Ishikawa (cell line): Measurements from ENCODE around the gene ZNF219.

Source experiments
- CEBPB ChIP-seq: IDR thresholded peaks from 2 replicates; pipeline ENCODE4 v1.6.1; 2012
- CREB1 ChIP-seq: IDR thresholded peaks from 2 replicates; pipeline ENCODE4 v1.6.1; 2012; ENCODE audit warnings: low read depth
- EGR1 ChIP-seq: IDR thresholded peaks from 2 replicates; pipeline ENCODE4 v1.6.1; 2012
- EP300 ChIP-seq: IDR thresholded peaks from 2 replicates; pipeline ENCODE4 v1.6.1; 2012; ENCODE audit warnings: borderline replicate concordance
- NFIC ChIP-seq: IDR thresholded peaks from 2 replicates; pipeline ENCODE4 v1.6.1; 2012
- YY1 ChIP-seq: IDR thresholded peaks from 2 replicates; pipeline ENCODE4 v1.6.1; 2012; ENCODE audit warnings: low read depth
- TF ChIP-seq, protein P1 (sequence below): IDR thresholded peaks from 2 replicates; pipeline ENCODE4 v1.6.1; 2012
- TF ChIP-seq, protein P2 (sequence below): IDR thresholded peaks from 2 replicates; pipeline ENCODE4 v1.6.1; 2012
- TF ChIP-seq, protein P3 (sequence below): IDR thresholded peaks from 2 replicates; pipeline ENCODE4 v1.6.1; 2012; ENCODE audit warnings: low read depth, mild to moderate bottlenecking

The ZNF219 gene

DNA sequence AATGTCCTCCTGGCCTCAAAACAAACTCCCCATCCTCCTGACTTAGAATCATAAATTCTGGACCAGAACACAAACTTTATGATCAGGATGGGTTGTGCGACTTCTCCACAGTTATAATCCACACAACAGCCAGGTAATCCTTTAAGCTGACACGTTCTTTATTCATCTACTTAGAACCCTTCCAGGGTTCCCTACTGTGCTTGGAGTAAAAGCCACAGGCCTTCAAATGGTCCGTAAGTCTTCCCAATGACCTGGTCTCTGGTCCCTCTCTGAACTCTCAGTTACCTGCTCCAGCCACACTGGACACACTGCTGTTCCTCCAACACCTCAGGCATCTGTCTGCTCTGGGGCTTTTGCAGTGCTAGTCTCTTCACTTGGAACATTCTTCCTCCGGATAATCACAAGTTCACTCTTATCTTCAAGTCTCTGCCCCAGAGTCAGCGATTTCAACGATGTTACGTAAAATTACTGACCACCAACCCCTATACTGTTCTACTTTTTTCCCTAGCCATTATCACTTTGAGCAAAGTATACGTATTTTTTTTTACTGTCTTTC, 58.0 kb downstream of the ZNF219 start:
- TF ChIP-seq CEBPB (no peak), NFIC (no peak), EGR1 (no peak), YY1 (no peak), CREB1 (no peak), EP300 (no peak)
- TF ChIP-seq, protein P1, sequence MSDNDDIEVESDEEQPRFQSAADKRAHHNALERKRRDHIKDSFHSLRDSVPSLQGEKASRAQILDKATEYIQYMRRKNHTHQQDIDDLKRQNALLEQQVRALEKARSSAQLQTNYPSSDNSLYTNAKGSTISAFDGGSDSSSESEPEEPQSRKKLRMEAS: no peak
- TF ChIP-seq, protein P2, sequence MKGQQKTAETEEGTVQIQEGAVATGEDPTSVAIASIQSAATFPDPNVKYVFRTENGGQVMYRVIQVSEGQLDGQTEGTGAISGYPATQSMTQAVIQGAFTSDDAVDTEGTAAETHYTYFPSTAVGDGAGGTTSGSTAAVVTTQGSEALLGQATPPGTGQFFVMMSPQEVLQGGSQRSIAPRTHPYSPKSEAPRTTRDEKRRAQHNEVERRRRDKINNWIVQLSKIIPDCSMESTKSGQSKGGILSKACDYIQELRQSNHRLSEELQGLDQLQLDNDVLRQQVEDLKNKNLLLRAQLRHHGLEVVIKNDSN: no peak
- TF ChIP-seq, protein P3, sequence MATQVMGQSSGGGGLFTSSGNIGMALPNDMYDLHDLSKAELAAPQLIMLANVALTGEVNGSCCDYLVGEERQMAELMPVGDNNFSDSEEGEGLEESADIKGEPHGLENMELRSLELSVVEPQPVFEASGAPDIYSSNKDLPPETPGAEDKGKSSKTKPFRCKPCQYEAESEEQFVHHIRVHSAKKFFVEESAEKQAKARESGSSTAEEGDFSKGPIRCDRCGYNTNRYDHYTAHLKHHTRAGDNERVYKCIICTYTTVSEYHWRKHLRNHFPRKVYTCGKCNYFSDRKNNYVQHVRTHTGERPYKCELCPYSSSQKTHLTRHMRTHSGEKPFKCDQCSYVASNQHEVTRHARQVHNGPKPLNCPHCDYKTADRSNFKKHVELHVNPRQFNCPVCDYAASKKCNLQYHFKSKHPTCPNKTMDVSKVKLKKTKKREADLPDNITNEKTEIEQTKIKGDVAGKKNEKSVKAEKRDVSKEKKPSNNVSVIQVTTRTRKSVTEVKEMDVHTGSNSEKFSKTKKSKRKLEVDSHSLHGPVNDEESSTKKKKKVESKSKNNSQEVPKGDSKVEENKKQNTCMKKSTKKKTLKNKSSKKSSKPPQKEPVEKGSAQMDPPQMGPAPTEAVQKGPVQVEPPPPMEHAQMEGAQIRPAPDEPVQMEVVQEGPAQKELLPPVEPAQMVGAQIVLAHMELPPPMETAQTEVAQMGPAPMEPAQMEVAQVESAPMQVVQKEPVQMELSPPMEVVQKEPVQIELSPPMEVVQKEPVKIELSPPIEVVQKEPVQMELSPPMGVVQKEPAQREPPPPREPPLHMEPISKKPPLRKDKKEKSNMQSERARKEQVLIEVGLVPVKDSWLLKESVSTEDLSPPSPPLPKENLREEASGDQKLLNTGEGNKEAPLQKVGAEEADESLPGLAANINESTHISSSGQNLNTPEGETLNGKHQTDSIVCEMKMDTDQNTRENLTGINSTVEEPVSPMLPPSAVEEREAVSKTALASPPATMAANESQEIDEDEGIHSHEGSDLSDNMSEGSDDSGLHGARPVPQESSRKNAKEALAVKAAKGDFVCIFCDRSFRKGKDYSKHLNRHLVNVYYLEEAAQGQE: no peak
